SU-DHL-6 (cell line): ENCODE measurements around the gene LRRTM2.

Experiments used
- H2AFZ ChIP-seq: fragments of 200-600 bp; sonication (generic); 2 replicates; pipeline ENCODE4 v1.6.1; 2014; ENCODE audit warnings: low read depth, mild to moderate bottlenecking, moderate library complexity, mixed read lengths, antibody characterized with exemption, low read length; ENCODE audit not compliant: severe bottlenecking
- H3F3A ChIP-seq: fragments of 200-600 bp; shearing (Covaris generic); 2 replicates; pipeline ENCODE4 v1.6.0; 2016; ENCODE audit warnings: antibody characterized with exemption, mild to moderate bottlenecking; ENCODE audit not compliant: insufficient read depth
- H3K27ac ChIP-seq: fragments of 200-600 bp; sonication (generic); 2 replicates; pipeline ENCODE4 v1.5.1; 2016; ENCODE audit warnings: low read depth, mild to moderate bottlenecking, low read length, moderate library complexity, mixed read lengths
- H3K27me3 ChIP-seq: fragments of 200-600 bp; sonication (generic), shearing (Covaris generic); 2 replicates; pipeline ENCODE4 v1.6.0; 2014; ENCODE audit warnings: mild to moderate bottlenecking, low read length
- H3K36me3 ChIP-seq: fragments of 200-600 bp; sonication (generic); 2 replicates; pipeline ENCODE4 v1.6.1; 2014; ENCODE audit warnings: mild to moderate bottlenecking, low read length, mixed read lengths
- H3K4me2 ChIP-seq: fragments of 300-600, 200-600 bp; shearing (Covaris generic), sonication (generic); 2 replicates; pipeline ENCODE4 v1.6.0; 2014; ENCODE audit warnings: low read length, low read depth, mild to moderate bottlenecking; ENCODE audit not compliant: poor library complexity, severe bottlenecking
- H3K4me3 ChIP-seq: fragments of 200-600 bp; sonication (generic); 2 replicates; pipeline ENCODE4 v1.5.1; 2014; ENCODE audit warnings: antibody characterized with exemption, low read length, mild to moderate bottlenecking, mixed read lengths; ENCODE audit not compliant: insufficient read depth, poor library complexity, severe bottlenecking
- H3K79me2 ChIP-seq: fragments of 200-600 bp; sonication (generic); 2 replicates; pipeline ENCODE4 v1.6.1; 2014; ENCODE audit warnings: mild to moderate bottlenecking, low read length, moderate library complexity; ENCODE audit not compliant: insufficient read depth
- H3K9ac ChIP-seq: fragments of 200-600 bp; sonication (generic); 2 replicates; pipeline ENCODE4 v1.7.0; 2014; ENCODE audit warnings: mild to moderate bottlenecking, low read length
- H3K9me2 ChIP-seq: fragments of 200-600 bp; sonication (generic); replicated peaks from 2 replicates; pipeline ENCODE4 v1.6.1; 2014; ENCODE audit warnings: low read length; ENCODE audit not compliant: insufficient read depth
- H3K9me3 ChIP-seq: fragments of 200-600 bp; sonication (generic); 2 replicates; pipeline ENCODE4 v1.6.1; 2014; ENCODE audit warnings: low read length, mixed read lengths; ENCODE audit not compliant: insufficient read depth
- H4K20me1 ChIP-seq: fragments of 200-600 bp; sonication (generic); 2 replicates; pipeline ENCODE4 v1.6.1; 2014; ENCODE audit warnings: low read depth, mild to moderate bottlenecking, antibody characterized with exemption, low read length, moderate library complexity, mixed read lengths
- EZH2phosphoT487 ChIP-seq: fragments of 200-600 bp; sonication (generic), shearing (Covaris generic); conservative IDR thresholded peaks from 2 replicates; pipeline ENCODE4 v1.6.1; 2018; ENCODE audit warnings: mild to moderate bottlenecking, antibody characterized with exemption, low read length, moderate library complexity, mixed read lengths
- TF ChIP-seq, protein P1 (sequence below): fragments of 200-600 bp; sonication (generic); IDR thresholded peaks from one replicate; pipeline ENCODE4 v1.5.1; 2017; ENCODE audit warnings: antibody characterized with exemption, mild to moderate bottlenecking, low read length, moderate library complexity; ENCODE audit not compliant: insufficient read depth, poor library complexity, severe bottlenecking

Gene LRRTM2

DNA sequence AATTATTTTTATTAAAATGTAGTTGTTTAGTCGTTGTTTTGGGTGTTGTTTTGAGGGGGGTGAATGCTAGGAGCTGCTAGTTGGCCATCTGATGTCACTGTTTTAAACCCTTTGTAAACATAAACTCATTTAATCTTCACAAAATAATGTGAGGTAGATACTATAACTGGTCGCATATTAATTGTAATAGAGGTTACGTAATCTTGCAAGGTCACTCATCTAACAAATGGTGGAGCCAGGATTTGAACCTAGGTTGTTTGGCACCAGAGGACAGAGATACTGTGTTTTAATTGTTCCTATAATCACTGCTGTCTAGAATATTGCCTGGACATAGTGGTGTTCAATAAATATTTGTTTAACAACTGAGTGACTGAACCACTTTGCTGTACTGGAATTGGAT, 54.4 kb downstream of the LRRTM2 start:
- H3K9ac ChIP-seq: no peak overlapping the region
- H4K20me1 ChIP-seq: no peaks in the 10 kb centered on the region
- no peaks in the 10 kb centered on the region for H3F3A ChIP-seq
- H3K27me3 ChIP-seq: no peaks in the 10 kb centered on the region
- H3K27ac ChIP-seq: no peak overlapping the region
- H3K4me2 ChIP-seq: no peak overlapping the region
- TF ChIP-seq, protein P1, sequence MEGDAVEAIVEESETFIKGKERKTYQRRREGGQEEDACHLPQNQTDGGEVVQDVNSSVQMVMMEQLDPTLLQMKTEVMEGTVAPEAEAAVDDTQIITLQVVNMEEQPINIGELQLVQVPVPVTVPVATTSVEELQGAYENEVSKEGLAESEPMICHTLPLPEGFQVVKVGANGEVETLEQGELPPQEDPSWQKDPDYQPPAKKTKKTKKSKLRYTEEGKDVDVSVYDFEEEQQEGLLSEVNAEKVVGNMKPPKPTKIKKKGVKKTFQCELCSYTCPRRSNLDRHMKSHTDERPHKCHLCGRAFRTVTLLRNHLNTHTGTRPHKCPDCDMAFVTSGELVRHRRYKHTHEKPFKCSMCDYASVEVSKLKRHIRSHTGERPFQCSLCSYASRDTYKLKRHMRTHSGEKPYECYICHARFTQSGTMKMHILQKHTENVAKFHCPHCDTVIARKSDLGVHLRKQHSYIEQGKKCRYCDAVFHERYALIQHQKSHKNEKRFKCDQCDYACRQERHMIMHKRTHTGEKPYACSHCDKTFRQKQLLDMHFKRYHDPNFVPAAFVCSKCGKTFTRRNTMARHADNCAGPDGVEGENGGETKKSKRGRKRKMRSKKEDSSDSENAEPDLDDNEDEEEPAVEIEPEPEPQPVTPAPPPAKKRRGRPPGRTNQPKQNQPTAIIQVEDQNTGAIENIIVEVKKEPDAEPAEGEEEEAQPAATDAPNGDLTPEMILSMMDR: no peak
- TF ChIP-seq EZH2phosphoT487: no peak
- no peaks in the 10 kb centered on the region for H3K9me3 ChIP-seq
- no peak overlapping the region for H3K4me3 ChIP-seq
- H3K9me2 ChIP-seq: no peaks in the 10 kb centered on the region
- H2AFZ ChIP-seq: no peak overlapping the region
- H3K79me2 ChIP-seq: no peaks in the 10 kb centered on the region
- H3K36me3 ChIP-seq: no peaks in the 10 kb centered on the region

DNA sequence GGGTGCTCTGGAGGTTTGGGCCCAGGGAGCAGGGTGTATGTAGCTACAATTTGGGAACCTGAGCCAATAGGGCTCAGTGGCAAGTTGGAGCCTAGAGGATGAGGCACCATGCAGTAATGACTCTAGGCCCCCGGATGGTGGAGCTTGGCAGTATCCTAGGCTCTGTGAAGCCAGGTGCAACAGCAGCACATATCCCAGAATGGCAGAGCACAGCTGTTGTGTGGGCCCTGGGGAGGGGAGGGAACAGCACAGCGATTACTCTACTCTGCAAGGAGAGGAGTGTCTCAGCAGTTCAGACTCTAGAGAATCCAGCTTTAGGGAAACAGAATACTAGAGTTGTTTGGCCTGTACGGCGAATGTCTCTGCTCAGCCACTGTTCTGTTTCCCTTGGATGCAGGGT, 56.1 kb downstream of the LRRTM2 start:
- Histone ChIP-seq H3K27me3 (no peaks in the 10 kb centered on the region), H2AFZ (no peak overlapping the region), H3K36me3 (no peaks in the 10 kb centered on the region), H3K27ac (no peak overlapping the region), H3K4me3 (no peak overlapping the region), H4K20me1 (no peaks in the 10 kb centered on the region), H3K79me2 (no peaks in the 10 kb centered on the region), H3K9ac (no peak overlapping the region), H3K9me2 (no peaks in the 10 kb centered on the region), H3F3A (no peaks in the 10 kb centered on the region), H3K9me3 (no peaks in the 10 kb centered on the region), H3K4me2 (no peak overlapping the region)
- TF ChIP-seq, protein P1: no peak
- no peak for TF ChIP-seq EZH2phosphoT487
